K562 (cell line): ENCODE results near the gene MBD3.

ENCODE experiments used
- CTCF ChIP-seq, 3 experiments: IDR thresholded peaks in 2 of 3; conservative IDR thresholded peaks in 1 of 3; 2 replicates each; pipeline ENCODE4 v1.5.1; 2011 to 2012; ENCODE audit warnings: low read length in 3 of 3, mild to moderate bottlenecking in 3 of 3, control low read depth in 2 of 3, improper control_type of control experiment in 1 of 3, inconsistent platforms in 1 of 3, low read depth in 1 of 3, mixed read lengths in 1 of 3, moderate library complexity in 1 of 3; ENCODE audit not compliant: insufficient read depth in 2 of 3
- MYBL2 ChIP-seq, 2 experiments: fragments of 450-650 bp in 1 of 2; sonication (generic) in 1 of 2; formaldehyde crosslinking in 1 of 2; IDR thresholded peaks; 2 replicates each; pipeline versions ENCODE4 v1.6.1 to v1.8.1; 2017 to 2022; ENCODE audit warnings: borderline replicate concordance in 1 of 2, inconsistent platforms in 1 of 2, low read depth in 1 of 2, mild to moderate bottlenecking in 1 of 2, missing genetic modification reagents in 1 of 2, moderate library complexity in 1 of 2
- ZBTB7A ChIP-seq: IDR thresholded peaks from 2 replicates; pipeline ENCODE4 v1.6.1; 2011; ENCODE audit warnings: low read depth, mild to moderate bottlenecking, low read length, moderate library complexity, borderline replicate concordance; ENCODE audit not compliant: control insufficient read depth

DNA sequence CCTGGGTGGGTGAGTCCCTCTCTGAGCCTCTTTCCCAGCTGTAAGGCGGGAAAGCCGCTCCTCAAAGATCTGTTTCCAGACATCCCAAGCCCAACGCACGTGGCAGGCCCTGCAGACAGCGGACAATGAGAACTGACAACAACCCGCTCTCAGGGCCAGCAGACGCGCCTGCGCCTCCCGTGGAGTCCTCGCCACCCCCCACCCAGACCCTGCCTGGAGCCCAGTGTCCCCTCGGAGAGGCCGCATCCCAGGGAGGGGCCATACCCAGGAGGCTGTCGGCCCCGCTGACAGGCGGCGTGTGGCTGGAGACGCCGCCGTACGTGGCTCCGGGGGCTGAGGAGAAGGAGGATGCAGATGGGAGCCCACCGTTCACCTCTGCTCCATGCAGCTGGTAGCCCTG is 28.9 kb upstream of the MBD3 start:
- TF ChIP-seq MYBL2 (IDR thresholded peaks at IDR 0.05; ENCODE audit: low read depth) (no peak), MYBL2 (CRISPR knock-in tag; IDR thresholded peaks at IDR 0.05; ENCODE audit: borderline replicate concordance) (no peak), ZBTB7A (no peak), CTCF (IDR thresholded peaks at IDR 0.05 in 2 of 3, conservative IDR thresholded peaks at IDR 0.05 in 1 of 3; ENCODE audit: insufficient read depth in 2 of 3, low read depth in 1 of 3, low read length in 3 of 3) (no peak)
